GM19238 (cell line): ENCODE measurements around the gene SCAMP4.
"Not testable (repeated sequence)": the region's sequence is repeated elsewhere in the genome, so short reads cannot be mapped to it uniquely, and the experiment has no call there.

Experiments
- DNase-seq: peaks from one replicate; pipeline ENCODE4 v3.0.0; 2011; ENCODE audit warnings: low spot score; ENCODE audit not compliant: insufficient read length

The SCAMP4 gene

DNA sequence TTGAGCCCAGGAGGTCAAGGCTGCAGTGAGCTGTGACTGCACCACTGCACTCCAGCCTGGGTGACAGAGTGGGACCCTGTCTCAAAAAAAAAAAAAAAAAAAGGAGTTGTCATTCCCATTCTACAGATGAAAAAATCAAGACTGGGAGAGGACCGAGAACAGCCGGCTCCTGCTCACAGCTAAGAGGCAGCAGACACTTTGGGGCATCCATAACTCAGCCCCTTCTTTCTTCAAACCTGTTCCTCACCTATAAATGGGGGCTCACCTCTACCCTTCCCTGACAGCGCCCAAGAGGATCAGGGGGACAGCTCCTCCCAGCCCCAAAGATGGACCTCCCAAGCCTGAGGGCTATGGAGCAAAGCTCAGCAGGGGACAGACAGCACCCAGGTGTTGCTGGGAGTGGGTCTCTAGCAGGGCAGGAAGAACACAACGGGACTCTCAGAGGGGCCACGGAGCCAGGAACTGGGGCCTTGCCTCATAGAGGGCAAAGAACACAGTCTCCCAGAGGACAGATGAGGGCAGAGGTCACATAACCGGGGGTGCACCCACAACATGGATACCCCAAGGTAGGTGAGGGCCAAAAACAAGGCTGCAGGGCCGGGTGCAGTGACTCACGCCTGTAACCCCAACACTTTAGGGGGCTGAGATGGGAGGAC lies 38.4 kb upstream of the SCAMP4 start:
- DNase-seq, result no peak

DNA sequence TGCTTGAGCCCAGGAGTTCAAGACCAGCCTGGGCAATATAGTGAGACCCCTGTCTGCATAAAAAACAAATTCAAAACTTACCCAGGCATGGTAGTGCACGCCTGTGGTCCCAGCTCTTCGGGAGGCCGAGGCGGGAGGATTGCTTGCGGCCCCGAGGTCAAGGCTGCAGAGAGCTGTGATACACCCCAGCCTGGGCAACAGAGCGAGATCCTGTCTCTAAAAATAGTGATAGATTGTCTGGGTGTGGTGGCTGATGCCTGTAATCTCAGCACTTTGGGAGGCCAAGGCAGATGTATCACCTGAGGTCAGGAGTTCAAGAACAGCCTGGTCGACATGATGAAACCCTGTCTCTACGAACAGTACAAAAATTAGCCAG lies 37.9 kb upstream of the SCAMP4 start:
- no peak for DNase-seq

DNA sequence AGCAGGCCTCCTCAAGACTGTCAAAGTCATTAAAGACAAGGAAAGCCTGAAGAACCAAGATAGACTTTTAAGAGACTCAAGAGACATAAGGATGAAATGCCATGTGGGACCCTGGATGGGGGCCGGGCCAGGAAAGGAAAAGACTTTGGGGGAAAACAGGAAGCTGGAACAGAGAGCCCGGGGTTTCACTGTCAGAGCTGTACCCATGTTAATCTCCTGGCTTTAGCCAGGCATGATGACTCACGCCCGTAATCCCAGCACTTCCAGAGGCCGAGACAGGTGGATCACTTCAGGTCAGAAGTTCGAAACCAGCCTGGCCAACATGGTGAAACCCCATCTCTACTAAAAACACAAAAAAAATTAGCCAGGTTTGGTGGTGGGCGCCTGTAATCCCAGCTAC lies 36.2 kb upstream of the SCAMP4 start:
- DNase-seq, result no peak

DNA sequence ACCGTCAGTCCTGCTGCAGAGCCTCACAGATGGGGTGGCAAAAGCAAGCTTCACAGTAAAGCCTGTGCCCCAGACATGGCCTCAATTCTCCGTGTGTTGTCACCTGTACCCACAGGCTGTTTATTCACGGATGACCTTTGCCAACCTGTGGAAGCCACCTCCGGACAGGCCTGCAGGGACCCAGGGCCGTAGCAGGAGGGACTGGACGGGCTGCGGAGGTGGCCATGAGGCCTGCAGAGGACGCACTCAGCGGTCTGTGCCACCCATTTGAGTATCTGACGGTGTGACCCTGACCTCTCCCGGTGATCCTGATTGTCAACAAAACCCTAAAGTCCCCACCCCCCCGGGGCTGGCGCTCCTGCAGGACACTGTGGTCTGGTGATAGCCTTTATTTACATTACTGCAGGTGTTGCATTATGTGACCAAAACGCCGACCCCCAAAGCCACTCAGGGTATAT lies 34.0 kb upstream of the SCAMP4 start:
- no peak for DNase-seq

DNA sequence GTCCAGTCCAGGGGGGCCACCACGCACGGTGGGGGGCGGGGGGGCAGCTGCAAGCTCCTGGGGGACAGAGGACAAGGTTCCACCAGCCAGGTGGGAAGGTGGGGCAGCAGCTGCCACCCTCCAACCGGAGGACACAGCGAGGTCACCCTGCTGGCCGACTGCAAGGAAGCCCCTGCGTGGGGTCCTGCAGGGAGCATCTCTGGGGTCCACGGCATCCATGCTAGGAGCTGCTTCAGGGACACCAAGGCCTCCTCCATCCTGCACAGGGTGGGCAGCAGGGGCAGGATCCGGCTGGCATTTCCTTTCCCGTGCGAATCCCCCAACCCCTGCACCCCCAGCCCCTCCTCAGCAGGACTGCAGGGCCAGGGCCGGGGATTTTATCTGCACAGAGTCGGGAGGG lies 33.6 kb upstream of the SCAMP4 start:
- DNase-seq, result no peak

DNA sequence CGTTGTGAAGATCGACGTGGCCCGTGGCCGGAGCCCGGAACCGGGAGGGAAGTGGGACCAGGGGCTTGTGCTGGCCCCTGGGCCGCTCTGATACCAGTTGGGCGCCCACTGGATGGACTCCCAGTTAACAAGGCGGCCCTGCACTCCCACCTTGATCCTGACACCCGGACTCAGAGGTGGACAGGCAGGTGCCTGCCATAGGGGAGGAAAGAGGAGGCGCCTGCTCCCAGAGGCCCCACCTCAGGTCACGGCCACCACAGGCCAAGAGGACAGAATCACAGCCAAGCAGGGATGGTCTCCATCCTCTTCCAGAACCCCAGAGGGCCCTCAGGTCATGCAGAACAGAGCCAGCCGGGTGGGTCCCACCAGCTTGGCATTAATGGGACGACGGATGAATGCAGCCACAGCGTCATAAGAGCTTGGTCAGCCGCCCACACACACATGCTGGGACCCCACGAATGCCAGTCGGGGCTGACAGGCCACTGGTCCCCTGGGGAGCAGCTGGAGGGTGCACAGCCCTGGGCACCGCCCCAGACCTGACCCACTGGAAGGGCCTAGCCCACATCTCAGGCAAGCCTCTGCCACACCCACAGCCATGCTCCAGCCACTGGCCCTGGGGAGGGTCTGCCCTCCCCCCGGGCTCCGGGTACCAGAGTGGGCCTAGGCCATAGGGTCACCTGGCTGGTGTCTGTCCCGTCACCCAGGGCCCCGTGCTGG lies 32.2 kb upstream of the SCAMP4 start:
- no peak for DNase-seq

GRCh38 chr19:1873524-1874473 lies 31.4 kb upstream of the SCAMP4 start:
- no peak for DNase-seq

GRCh38 chr19:1874554-1875185 lies 30.5 kb upstream of the SCAMP4 start:
- no peak for DNase-seq

GRCh38 chr19:1875265-1875645 lies 29.9 kb upstream of the SCAMP4 start:
- not testable (repeated sequence) for DNase-seq

DNA sequence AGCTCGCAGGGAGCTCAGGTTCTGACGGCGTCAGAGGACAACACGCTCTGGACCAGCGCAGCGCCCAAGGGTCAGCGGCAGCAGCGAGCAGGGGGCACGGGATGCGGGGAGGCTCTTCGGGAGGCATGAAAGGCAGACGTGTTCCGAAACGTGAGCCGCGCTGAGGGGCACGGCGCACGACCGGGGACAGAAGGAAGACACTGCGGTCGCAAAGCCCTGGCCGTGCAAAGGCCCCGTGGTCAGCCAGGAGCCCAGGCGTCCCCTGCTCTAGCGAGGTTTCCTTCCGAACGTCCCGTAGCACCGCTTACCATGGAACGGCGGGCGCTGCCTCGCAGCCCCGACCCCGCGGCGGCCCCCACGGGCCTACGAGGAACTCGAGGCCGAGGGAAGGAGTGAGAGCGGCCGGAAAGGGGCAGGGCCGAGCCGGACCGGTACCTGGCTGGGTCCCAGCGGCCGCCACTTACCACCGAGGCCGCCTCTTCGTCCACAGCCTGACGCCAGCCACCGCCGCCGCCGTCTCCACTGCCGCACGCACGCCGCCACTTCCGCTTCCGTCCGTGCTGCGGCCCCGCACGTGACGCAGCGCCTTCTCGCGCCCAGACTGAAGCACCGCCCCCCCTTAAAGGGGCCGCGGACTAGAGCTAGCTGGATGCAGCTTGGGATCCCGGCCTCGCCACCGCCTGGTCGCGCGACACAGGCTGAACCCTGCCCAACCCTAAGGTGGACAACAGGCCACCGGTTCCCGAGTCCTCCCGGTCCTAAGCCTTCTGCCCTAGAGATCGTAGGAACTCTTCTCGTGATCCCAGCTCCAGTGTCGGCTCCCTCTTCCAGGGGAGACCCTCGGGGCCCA lies 29.3 kb upstream of the SCAMP4 start:
- peak; percentile 95 for DNase-seq

DNA sequence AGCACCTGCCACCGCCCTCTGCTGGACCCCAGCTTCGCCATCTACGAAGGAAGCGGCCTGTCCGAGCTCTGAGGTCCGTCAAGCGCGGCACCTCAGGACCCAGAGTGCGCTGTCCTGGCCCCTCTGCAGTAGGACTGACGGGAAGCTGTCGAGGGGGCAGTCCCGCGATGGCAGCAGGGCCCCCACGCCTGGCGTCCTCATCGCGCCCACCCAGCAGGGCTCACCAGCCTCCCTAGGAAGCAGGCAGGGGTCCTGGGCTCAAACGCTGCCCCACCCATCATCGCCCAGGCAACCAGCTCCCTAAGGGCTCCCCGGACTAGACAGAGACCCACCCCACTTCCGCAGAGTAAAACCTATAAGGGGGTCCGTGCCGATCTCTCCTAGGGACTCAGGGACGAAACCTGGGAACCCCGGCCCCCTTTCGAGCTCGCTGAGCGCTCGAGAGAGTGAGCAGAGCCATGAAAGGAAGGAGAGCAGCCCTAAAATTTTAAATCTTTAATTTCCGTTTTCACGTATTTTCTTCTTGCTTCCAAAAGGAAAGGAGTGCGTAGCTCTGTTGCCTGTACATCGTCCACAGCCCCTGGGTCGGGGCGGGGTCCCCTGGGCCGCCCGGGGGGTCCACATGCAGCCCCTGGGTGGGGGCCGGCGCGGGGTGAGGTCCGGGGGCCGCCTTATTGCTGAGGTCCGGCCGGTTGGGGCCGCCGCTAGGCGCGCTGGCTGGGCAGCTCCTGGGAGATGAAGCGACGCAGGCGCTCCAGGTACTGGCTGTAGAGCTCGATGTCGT lies 28.5 kb upstream of the SCAMP4 start:
- not testable (repeated sequence) for DNase-seq

DNA sequence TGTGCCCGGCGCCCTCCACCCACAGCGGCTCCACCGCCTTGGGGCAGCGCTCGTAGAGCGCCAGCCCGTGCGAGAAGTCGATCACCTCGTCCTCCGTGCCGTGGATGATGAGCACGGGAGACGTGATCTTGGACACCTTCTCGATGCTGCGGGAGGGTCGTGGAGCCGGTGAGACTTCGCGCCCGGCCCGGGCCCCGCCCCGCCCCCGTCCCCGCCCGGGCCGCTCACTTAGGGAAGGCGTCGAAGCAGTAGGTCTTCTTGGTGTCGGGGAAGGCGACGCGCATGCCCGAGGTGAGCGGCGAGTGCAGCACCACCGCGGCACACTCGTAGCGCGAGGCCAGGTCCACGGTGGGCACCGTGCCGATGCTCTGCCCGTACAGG lies 27.9 kb upstream of the SCAMP4 start:
- not testable (repeated sequence) for DNase-seq

GRCh38 chr19:1878583-1878982 lies 26.6 kb upstream of the SCAMP4 start:
- DNase-seq, result not testable (repeated sequence)

DNA sequence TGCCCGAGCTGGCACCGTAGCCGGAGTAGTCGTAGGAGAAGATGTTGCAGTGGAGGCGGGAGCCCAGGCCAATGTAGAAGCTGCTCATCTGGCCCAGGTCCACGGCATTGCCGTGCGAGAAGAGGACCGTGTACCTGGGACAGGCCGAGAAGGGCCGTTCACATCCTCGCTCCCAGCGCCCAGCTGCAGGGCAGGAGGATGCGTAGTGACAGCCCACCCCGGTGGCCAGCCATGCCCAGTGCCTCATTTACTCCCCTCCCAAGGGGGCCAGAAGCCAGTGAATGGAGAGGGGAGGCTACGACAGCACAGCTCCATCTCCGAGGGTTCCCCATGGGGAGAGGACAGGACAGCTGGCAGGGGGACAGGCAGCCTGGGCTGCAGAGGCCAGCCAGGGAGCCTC lies 25.2 kb upstream of the SCAMP4 start:
- DNase-seq, result not testable (repeated sequence)

- no peak for DNase-seq
Observed at GRCh38 chr19:1880611-1881392, 24.4 kb upstream of the SCAMP4 start.

- not testable (repeated sequence) for DNase-seq
Observed at GRCh38 chr19:1881393-1882088, 23.7 kb upstream of the SCAMP4 start.

DNA sequence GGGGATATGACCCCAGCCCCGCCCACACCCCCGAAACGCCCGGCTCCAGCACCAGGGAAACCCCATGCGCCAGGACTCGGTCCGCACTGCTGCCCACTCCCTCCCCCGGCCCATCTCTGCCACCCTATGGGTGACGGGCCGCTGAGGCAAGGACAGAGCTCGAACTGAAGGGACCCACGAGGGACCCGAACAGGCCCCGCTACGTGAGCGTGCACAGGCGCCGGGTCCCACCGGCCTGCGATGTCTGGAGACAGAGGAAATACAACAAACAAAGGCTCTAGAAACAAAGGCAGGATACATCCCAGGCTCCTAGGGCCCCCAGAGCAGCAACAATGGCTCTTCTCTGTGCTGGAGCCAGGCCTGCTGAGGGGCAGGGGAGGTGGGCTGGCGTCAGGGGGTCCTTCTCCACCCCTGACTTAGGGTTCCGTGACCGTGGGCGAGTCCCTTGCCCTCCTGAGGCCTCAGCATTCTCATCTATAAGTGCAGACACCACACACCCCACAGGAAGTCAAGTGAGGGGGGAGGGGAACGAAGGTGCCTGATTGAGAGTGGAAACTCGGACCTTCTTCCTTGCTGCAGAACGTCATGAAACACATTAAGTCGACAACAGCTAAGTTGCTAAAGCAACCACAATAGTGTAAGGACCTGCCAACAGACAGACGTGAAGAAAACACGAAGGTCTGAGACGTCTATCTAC lies 23.0 kb upstream of the SCAMP4 start:
- no peak for DNase-seq
